Measurements from ENCODE around the gene NCBP2. TPM values are rescaled to one million over a fixed set of nuclear protein-coding genes. Genes with fewer than 3 reads are reported as not detected.

The NCBP2 gene
- polyA plus RNA-seq, 1 experiment: 39.9 TPM

GRCh38 chr3:196927571-196928453 lies 14.5 kb downstream of the NCBP2 start:
- Histone ChIP-seq H3K36me3 (ENCODE audit: control insufficient read depth, insufficient read depth, low read length) (peaks cover 7% of the 10 kb centered on the region), H3K4me3 (ENCODE audit: low read depth, low read length) (no peak overlapping the region), H3K27me3 (ENCODE audit: control insufficient read depth, insufficient read depth, low read length) (no peaks in the 10 kb centered on the region)
- DNase-seq (ENCODE audit: low read depth): no peak
- TF ChIP-seq, protein P1, sequence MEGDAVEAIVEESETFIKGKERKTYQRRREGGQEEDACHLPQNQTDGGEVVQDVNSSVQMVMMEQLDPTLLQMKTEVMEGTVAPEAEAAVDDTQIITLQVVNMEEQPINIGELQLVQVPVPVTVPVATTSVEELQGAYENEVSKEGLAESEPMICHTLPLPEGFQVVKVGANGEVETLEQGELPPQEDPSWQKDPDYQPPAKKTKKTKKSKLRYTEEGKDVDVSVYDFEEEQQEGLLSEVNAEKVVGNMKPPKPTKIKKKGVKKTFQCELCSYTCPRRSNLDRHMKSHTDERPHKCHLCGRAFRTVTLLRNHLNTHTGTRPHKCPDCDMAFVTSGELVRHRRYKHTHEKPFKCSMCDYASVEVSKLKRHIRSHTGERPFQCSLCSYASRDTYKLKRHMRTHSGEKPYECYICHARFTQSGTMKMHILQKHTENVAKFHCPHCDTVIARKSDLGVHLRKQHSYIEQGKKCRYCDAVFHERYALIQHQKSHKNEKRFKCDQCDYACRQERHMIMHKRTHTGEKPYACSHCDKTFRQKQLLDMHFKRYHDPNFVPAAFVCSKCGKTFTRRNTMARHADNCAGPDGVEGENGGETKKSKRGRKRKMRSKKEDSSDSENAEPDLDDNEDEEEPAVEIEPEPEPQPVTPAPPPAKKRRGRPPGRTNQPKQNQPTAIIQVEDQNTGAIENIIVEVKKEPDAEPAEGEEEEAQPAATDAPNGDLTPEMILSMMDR (IDR thresholded peaks at IDR 0.05; ENCODE audit: insufficient read depth, low read depth, low read length): no peak
- ChIA-PET CTCF (no interaction called here), POLR2A (interaction anchor here (0.6 kb wide), 1 partner anchor 40 kb away, joined by 14 read pairs; no protein-coding TSS in a partner anchor)

DNA sequence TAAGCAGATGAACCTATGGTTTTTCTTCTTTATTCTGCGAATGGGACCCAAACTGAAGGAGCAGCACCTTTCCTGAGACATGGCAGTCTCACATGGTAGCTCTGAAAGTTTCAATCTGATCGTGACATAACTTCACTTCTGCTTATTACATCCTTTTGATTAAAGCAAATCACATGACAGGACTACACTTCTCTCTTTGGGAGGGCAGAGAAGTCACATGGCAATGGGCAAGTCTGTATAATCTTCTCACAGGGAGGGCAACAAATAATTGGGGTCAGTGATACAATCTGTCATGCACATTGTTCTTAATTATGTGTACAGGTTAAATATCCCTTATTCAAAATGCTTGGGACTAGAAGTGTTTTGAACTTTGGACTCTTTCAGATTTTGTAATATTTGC lies 21.6 kb downstream of the NCBP2 start:
- H3K36me3 ChIP-seq (ENCODE audit: control insufficient read depth, insufficient read depth, low read length): peaks cover 3% of the 10 kb centered on the region; the same call in 1 of the 2 replicates

DNA sequence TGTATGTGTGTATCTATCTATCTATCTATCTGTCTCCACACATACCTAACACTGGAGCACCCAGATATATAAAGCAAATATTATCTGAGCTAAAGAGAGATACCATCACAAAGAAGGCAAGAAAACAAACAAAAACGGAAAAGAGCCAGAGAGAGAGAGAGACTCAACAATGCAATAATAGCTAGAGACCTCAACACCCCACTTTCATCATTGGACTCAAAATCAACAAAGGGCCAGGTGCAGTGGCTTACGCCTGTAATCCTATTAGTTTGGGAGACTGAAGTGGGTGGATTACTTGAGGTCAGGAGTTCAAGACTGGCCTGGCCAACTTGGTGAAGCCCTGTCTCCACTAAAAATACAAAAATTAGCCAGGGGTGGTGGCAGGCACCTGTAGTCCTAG lies 23.4 kb downstream of the NCBP2 start:
- Histone ChIP-seq H3K4me3 (ENCODE audit: low read depth, low read length) (no peak overlapping the region), H3K36me3 (ENCODE audit: control insufficient read depth, insufficient read depth, low read length) (peaks cover 11% of the 10 kb centered on the region), H3K27me3 (ENCODE audit: control insufficient read depth, insufficient read depth, low read length) (no peaks in the 10 kb centered on the region)
- POLR2A ChIA-PET: no interaction called here
- TF ChIP-seq, protein P1 (IDR thresholded peaks at IDR 0.05; ENCODE audit: insufficient read depth, low read depth, low read length): no peak
- CTCF ChIA-PET: no interaction called here
- no peak for DNase-seq (ENCODE audit: low read depth)

More for the DNA sequence above, 21.6 kb downstream of the NCBP2 start:
- TF ChIP-seq, protein P1 (IDR thresholded peaks at IDR 0.05; ENCODE audit: insufficient read depth, low read depth, low read length): no peak
- DNase-seq (ENCODE audit: low read depth): no peak
- no peaks in the 10 kb centered on the region for H3K27me3 ChIP-seq (ENCODE audit: control insufficient read depth, insufficient read depth, low read length)
- no peak overlapping the region for H3K4me3 ChIP-seq (ENCODE audit: low read depth, low read length)
- CTCF ChIA-PET: no interaction called here
- POLR2A ChIA-PET: no interaction called here

GRCh38 chr3:196916995-196917394 lies 25.3 kb downstream of the NCBP2 start:
- H3K27me3 ChIP-seq (ENCODE audit: control insufficient read depth, insufficient read depth, low read length): no peaks in the 10 kb centered on the region
- no peak for DNase-seq (ENCODE audit: low read depth)
- H3K36me3 ChIP-seq (ENCODE audit: control insufficient read depth, insufficient read depth, low read length): peaks cover 8% of the 10 kb centered on the region
- no peak overlapping the region for H3K4me3 ChIP-seq (ENCODE audit: low read depth, low read length)
- ChIA-PET POLR2A (no interaction called here), CTCF (interaction anchor here (0.6 to 1.3 kb wide), 2 partner anchors 8 to 54 kb away, joined by 3 to 4 read pairs; no protein-coding TSS in a partner anchor)
- TF ChIP-seq, protein P1 (IDR thresholded peaks at IDR 0.05; ENCODE audit: insufficient read depth, low read depth, low read length): no peak

- CTCF ChIA-PET: no interaction called here
These were observed 26.1 kb downstream of the NCBP2 start for GRCh38 chr3:196916221-196916620.

More at GRCh38 chr3:196916221-196916620, 26.1 kb downstream of the NCBP2 start:
- TF ChIP-seq, protein P1 (IDR thresholded peaks at IDR 0.05; ENCODE audit: insufficient read depth, low read depth, low read length): no peak
- peaks cover 8% of the 10 kb centered on the region for H3K36me3 ChIP-seq (ENCODE audit: control insufficient read depth, insufficient read depth, low read length)
- DNase-seq (ENCODE audit: low read depth): no peak
- no peaks in the 10 kb centered on the region for H3K27me3 ChIP-seq (ENCODE audit: control insufficient read depth, insufficient read depth, low read length)
- POLR2A ChIA-PET: no interaction called here
- H3K4me3 ChIP-seq (ENCODE audit: low read depth, low read length): no peak overlapping the region
